ENCODE results near the gene GABRP.
"Not testable (repeated sequence)": the region's sequence is repeated elsewhere in the genome, so short reads cannot be mapped to it uniquely, and the experiment has no call there.

The GABRP gene

GRCh38 chr5:170783498-170784247, at the start of gene GABRP:
Gene GABRP, plus strand, starts transcription at chr5:170783725. Its CDS starts 4,891 bp downstream, at chr5:170788616.
- DNase-seq, result no peak

- DNase-seq, result no peak
These were observed 46.6 kb upstream of the GABRP start for GRCh38 chr5:170736966-170737365.

GRCh38 chr5:170737591-170737990, 45.9 kb upstream of the GABRP start:
- no peak for DNase-seq

GRCh38 chr5:170738840-170739239, 44.7 kb upstream of the GABRP start:
- no peak for DNase-seq

- DNase-seq, result no peak
These were observed 44.1 kb upstream of the GABRP start for GRCh38 chr5:170739446-170739845.

GRCh38 chr5:170740551-170741205, 42.8 kb upstream of the GABRP start:
- no peak for DNase-seq

GRCh38 chr5:170741801-170742200, 41.7 kb upstream of the GABRP start:
- no peak for DNase-seq

GRCh38 chr5:170743876-170744212, 39.7 kb upstream of the GABRP start:
- no peak for DNase-seq

- no peak for DNase-seq
These were observed 37.9 kb upstream of the GABRP start for GRCh38 chr5:170745481-170746071.

- DNase-seq, result no peak
These were observed 37.2 kb upstream of the GABRP start for GRCh38 chr5:170746075-170746960.

GRCh38 chr5:170746961-170747340, 36.6 kb upstream of the GABRP start:
- DNase-seq, result no peak

- no peak for DNase-seq
These were observed 36.2 kb upstream of the GABRP start for GRCh38 chr5:170747357-170747756.

GRCh38 chr5:170747851-170748250, 35.7 kb upstream of the GABRP start:
- DNase-seq, result no peak

GRCh38 chr5:170748951-170749471, 34.5 kb upstream of the GABRP start:
- DNase-seq, result no peak

GRCh38 chr5:170749911-170750431, 33.6 kb upstream of the GABRP start:
- DNase-seq, result no peak

GRCh38 chr5:170750791-170751190, 32.7 kb upstream of the GABRP start:
- DNase-seq, result no peak

GRCh38 chr5:170751631-170752030, 31.9 kb upstream of the GABRP start:
- DNase-seq, result no peak

GRCh38 chr5:170752257-170753215, 31.0 kb upstream of the GABRP start:
- no peak for DNase-seq

GRCh38 chr5:170753311-170753710, 30.2 kb upstream of the GABRP start:
- DNase-seq, result no peak

GRCh38 chr5:170754508-170754907, 29.0 kb upstream of the GABRP start:
- not testable (repeated sequence) for DNase-seq

- DNase-seq, result no peak
These were observed 27.7 kb upstream of the GABRP start for GRCh38 chr5:170755679-170756456.
